Measurements from ENCODE around the gene NR5A1. TPM values are rescaled to one million over a fixed set of nuclear protein-coding genes. Genes with fewer than 3 reads are reported as not detected.

Gene NR5A1
- total RNA-seq, 4 donors from 2014 or later = not detected

GRCh38 chr9:124550072-124550471 is 42.9 kb upstream of the NR5A1 start:
- peaks cover 8% of the 10 kb centered on the region for H3K4me1 ChIP-seq
- 74% methylated on average over 2 of the region's 2 CpGs for WGBS
- no peaks in the 10 kb centered on the region for H3K27me3 ChIP-seq
- no peaks in the 10 kb centered on the region for H3K9me3 ChIP-seq
- TF ChIP-seq EP300 (IDR thresholded peaks at IDR 0.05) = no peak
- no peak for TF ChIP-seq CTCF (IDR thresholded peaks at IDR 0.05)
- TF ChIP-seq POLR2AphosphoS5 (IDR thresholded peaks at IDR 0.05) = no peak
- TF ChIP-seq POLR2A (IDR thresholded peaks at IDR 0.05) = no peak
- no peaks in the 10 kb centered on the region for H3K36me3 ChIP-seq
- DNase-seq (ENCODE audit: low spot score in 2 of 2) = no peak
- H3K27ac ChIP-seq = no peak overlapping the region
- no peak overlapping the region for H3K4me3 ChIP-seq

GRCh38 chr9:124549016-124549415 is 41.8 kb upstream of the NR5A1 start:
- H3K27me3 ChIP-seq = no peaks in the 10 kb centered on the region
- WGBS = 54% methylated on average over 1 of the region's 1 CpG
- no peaks in the 10 kb centered on the region for H3K36me3 ChIP-seq
- H3K27ac ChIP-seq = no peak overlapping the region
- TF ChIP-seq POLR2AphosphoS5 (IDR thresholded peaks at IDR 0.05) (no peak), POLR2A (IDR thresholded peaks at IDR 0.05) (no peak), EP300 (IDR thresholded peaks at IDR 0.05) (no peak), CTCF (IDR thresholded peaks at IDR 0.05) (no peak)
- no peaks in the 10 kb centered on the region for H3K9me3 ChIP-seq
- no peak overlapping the region for H3K4me3 ChIP-seq
- DNase-seq (ENCODE audit: low spot score in 2 of 2) = no peak
- H3K4me1 ChIP-seq = peaks cover 8% of the 10 kb centered on the region

GRCh38 chr9:124544535-124544934 is 37.3 kb upstream of the NR5A1 start:
- no peak for DNase-seq (ENCODE audit: low spot score in 2 of 2)
- Histone ChIP-seq H3K4me3 (no peak overlapping the region), H3K27me3 (no peaks in the 10 kb centered on the region), H3K4me1 (no peaks in the 10 kb centered on the region), H3K36me3 (no peaks in the 10 kb centered on the region), H3K9me3 (no peaks in the 10 kb centered on the region), H3K27ac (no peak overlapping the region)
- TF ChIP-seq EP300 (IDR thresholded peaks at IDR 0.05) (no peak), CTCF (IDR thresholded peaks at IDR 0.05) (no peak), POLR2AphosphoS5 (IDR thresholded peaks at IDR 0.05) (no peak), POLR2A (IDR thresholded peaks at IDR 0.05) (no peak)
- 90% methylated on average over 2 of the region's 2 CpGs for WGBS

GRCh38 chr9:124541824-124542223 is 34.6 kb upstream of the NR5A1 start:
- no peak overlapping the region for H3K27ac ChIP-seq
- no peaks in the 10 kb centered on the region for H3K27me3 ChIP-seq
- TF ChIP-seq POLR2A (IDR thresholded peaks at IDR 0.05) (no peak), POLR2AphosphoS5 (IDR thresholded peaks at IDR 0.05) (no peak), CTCF (IDR thresholded peaks at IDR 0.05) (no peak), EP300 (IDR thresholded peaks at IDR 0.05) (no peak)

GRCh38 chr9:124537926-124538325 is 30.7 kb upstream of the NR5A1 start:
- Histone ChIP-seq H3K4me1 (peaks cover 5% of the 10 kb centered on the region), H3K36me3 (no peaks in the 10 kb centered on the region), H3K9me3 (no peaks in the 10 kb centered on the region), H3K27ac (no peak overlapping the region), H3K27me3 (no peaks in the 10 kb centered on the region), H3K4me3 (no peak overlapping the region)
- WGBS = 73% methylated on average over 8 of the region's 8 CpGs
- no peak for TF ChIP-seq CTCF (IDR thresholded peaks at IDR 0.05)
- no peak for TF ChIP-seq EP300 (IDR thresholded peaks at IDR 0.05)
- TF ChIP-seq POLR2A (IDR thresholded peaks at IDR 0.05) = no peak
- no peak for TF ChIP-seq POLR2AphosphoS5 (IDR thresholded peaks at IDR 0.05)
- no peak for DNase-seq (ENCODE audit: low spot score in 2 of 2)

More at GRCh38 chr9:124541824-124542223, 34.6 kb upstream of the NR5A1 start:
- Histone ChIP-seq H3K4me3 (no peak overlapping the region), H3K36me3 (no peaks in the 10 kb centered on the region), H3K4me1 (peaks cover 5% of the 10 kb centered on the region), H3K9me3 (no peaks in the 10 kb centered on the region)
- DNase-seq (ENCODE audit: low spot score in 2 of 2) = no peak

Data from suprapubic skin (tissue), 4 donors.